NT2/D1 (cell line): ENCODE measurements around the gene KDM6A.

ENCODE experiments used
- YY1 ChIP-seq: IDR thresholded peaks from 2 replicates; pipeline ENCODE4 v1.6.1; 2011; ENCODE audit not compliant: insufficient read length, insufficient read depth
- ZNF274 ChIP-seq: IDR thresholded peaks from 2 replicates; pipeline ENCODE4 v1.6.1; 2011; ENCODE audit warnings: mild to moderate bottlenecking, low read depth, low read length

- TF ChIP-seq YY1 (no peak), ZNF274 (no peak)
Observed at GRCh38 chrX:44989995-44990770, 117.2 kb downstream of the KDM6A start.
